HG03025 (cell line): ENCODE data around the gene NUTM2E.
"Not testable (repeated sequence)": the region's sequence is repeated elsewhere in the genome, so short reads cannot be mapped to it uniquely, and the experiment has no call there.

Experiments used
- ATAC-seq: cut with Tn5 transposase; IDR thresholded peaks from one replicate; pipeline ENCODE4 v1.9.1; 2021; ENCODE audit warnings: mild to moderate bottlenecking, moderate library complexity; ENCODE audit not compliant: unreplicated experiment, low FRiP score

NUTM2E gene

DNA sequence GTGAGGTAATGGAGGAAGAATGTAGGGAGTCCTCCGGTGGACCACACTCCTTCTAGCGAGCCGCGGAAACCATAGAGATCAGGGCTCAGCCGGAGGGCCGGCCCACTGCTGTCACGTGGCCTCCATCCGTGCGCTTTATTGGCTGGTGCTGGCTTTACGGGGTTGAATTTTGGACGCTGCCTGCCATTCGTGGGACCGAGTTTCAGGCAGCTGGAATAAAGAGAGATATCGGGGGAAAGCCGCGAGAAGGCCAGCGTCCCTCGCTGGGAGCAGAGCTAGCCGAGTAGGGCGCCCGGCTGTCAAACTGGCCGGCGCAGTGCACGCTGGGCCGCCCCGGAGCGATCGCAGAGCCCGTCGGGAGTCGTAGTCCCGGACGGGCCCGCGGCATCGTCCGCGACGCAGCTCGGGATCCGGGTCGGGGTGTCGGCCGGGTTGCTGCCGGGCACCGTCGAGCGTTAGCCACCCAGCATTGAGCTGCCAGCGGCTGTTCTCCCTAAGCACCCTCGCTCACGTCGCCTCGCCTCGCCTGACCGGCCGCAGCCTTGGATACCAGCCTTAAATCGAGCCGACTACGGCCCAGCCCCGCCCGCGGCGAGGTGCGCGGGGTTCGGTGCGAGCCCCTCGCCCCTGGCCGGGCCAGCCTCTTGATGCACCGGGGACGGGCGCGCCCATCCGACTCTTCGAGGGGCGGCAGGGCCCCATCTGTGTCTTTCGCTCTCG is at the start of gene NUTM2E:
TSS of gene NUTM2E (plus strand) at position 244 of the 720 bp plus-strand sequence. CDS start 15,002 bp downstream, outside the sequence.
- peak; percentile 95 for ATAC-seq

DNA sequence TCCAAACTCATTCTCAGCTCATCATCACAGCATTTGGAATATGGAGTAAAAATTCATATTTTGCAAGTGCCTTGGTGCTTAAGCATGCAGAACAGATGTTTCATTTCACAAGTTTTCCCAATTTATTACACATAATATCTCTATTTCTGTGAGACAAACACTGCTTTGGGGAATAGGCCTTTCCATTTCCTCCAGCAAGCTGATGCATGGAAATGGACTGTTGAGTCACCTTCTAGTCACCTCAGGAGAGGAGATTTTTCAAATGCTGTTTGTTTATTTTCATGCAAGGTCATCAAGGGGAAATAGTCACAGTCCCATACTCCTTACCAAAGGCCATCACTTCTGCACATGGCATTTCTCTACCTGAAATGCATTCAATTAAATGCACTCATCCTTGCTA is 48.5 kb upstream of the NUTM2E start:
- ATAC-seq: not testable (repeated sequence)

DNA sequence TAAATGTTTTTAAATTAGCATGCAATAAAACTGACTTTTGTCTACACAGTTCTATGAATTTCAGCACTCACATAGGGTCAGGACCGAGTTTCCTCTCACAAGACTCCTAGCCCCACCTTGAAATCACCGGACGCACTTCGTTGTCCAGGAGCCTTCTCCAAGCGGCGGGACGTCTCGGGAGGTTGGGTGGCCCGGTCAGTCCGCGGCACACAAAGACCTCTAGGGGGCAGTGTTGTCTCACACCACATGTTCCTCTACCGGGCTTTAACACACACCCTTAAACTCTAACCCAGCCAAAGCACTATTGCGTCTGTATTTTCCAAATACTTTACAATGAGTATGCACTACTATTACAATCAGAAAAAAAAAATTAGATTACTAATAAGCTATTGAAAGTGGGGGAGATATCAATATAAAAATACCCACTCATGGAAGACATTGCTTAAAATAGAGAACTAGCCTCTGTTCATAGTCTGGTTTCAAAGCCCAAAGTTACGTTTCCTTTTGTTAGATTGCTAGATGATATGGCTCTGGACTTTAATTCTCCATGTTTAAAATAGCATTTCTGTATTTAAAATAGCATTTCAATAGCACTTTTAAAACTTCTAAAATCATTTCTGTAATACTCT is 47.1 kb upstream of the NUTM2E start:
- peak; percentile 70 for ATAC-seq

GRCh38 chr10:79779992-79780391 is 46.5 kb upstream of the NUTM2E start:
- ATAC-seq: not testable (repeated sequence)

DNA sequence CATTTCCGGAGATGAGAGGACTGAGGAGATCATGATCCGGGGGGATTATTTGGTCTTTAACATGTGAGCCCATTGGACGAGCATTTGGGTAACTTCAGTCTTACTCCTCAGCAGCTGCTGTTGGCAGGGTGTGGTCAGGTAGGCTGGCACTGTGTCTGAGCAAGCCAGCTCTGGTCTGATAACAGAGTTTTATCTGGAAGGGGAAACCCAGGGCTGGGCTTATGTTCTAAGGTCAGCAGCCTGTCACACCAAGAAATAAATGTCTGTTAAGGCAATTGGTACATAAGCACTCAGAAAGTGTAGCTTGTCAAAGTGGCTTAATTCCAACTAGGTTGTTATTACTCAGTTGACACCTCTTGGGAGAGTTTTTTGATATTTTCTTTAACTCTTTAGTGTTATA is 45.0 kb upstream of the NUTM2E start:
- ATAC-seq: not testable (repeated sequence)

DNA sequence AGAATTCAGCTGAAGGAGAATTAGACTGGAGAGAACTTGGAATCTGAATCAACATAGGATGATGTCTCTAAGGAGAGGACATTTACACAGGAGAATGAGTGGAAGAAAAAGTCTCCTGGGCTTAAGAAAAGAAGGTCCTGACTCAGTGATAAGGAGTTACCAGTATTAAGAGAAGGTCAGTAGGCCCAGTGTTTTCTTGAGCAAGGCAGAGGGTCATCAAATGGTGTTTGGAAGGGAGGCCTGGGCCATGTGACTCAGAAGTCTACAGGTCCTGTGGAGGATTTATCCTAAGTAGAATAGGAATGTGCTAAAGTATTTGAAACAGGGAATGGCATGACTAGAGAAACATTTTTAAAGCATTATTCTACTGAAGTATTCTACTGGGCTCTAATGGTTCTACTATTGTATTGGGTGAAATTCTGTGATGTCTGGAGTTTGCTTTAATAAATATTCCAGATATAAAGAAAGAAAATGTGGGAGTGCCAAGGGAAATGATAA is 39.0 kb upstream of the NUTM2E start:
- not testable (repeated sequence) for ATAC-seq

DNA sequence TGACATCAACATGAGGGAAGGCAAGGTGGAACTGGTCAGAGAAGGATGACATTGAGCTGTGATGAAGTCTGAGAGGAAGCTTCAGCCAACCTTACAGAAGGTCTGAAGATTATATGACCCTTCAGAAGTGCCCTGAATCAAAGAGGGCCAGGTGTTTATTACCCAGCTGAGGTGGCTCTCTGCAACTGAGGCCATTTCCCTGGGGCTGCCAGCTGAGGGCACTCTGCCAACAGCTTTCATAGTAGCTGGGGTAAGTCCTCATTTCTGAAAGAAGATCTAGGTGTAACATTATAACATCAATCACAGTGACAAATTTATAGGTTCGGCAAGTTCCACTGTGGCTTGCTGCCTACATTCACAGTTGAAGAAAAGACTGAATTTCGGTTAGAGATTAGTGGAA is 37.2 kb upstream of the NUTM2E start:
- ATAC-seq: not testable (repeated sequence)

DNA sequence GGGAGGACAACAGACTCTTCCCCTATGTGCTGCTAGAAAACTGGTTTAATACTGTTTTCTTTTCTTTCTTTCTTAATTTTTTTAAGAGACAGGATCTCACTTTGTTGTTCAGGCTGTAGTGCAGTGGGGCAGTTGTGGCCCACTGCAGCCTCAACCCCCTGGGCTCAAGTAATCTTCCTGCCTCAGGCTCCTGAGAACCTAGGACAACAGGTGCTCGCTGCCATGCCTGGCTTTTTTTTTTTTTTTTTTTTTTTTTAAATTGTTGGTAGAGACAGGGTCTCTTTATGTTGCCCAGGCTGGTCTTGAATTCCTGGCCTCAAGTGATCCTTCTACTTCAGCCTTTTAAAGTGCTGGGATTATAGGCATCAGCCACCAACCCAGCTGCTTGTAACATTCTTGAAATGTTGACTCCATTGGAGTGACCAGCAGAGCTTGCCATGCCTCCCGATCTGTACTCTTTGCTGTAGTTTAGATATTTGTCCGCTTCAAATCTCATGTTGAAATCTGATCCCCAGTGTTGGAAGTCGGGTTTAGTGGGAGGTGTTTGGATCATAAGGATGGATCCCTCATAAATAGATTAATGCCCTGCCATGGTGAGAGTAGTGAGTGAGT is 34.5 kb upstream of the NUTM2E start:
- not testable (repeated sequence) for ATAC-seq

GRCh38 chr10:79799337-79799736 is 27.2 kb upstream of the NUTM2E start:
- ATAC-seq: not testable (repeated sequence)

DNA sequence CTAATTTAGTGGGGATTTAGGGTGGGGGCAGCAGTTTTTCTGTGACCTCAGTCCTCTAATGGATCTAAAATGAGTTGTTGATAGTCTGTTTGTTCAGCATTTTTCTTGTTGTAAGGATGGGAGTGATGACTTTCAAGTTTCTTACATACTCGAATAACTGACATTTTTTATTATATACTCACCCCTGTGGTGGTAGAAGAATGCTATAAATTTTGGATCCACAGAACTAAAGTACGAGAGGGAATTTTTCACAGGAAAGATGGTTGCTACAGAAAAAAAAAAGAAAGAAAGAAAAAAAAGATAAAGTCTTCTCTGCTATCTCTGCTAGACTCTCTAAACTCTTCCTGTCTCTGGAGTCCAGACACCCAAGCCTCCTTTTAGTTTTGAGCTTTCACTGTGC is 20.7 kb upstream of the NUTM2E start:
- ATAC-seq: not testable (repeated sequence)

- not testable (repeated sequence) for ATAC-seq
These were observed 14.6 kb upstream of the NUTM2E start for GRCh38 chr10:79811895-79812294.

GRCh38 chr10:79816290-79816689 is 10.2 kb upstream of the NUTM2E start:
- ATAC-seq: not testable (repeated sequence)

- ATAC-seq: not testable (repeated sequence)
These were observed 3.2 kb upstream of the NUTM2E start for GRCh38 chr10:79823387-79823786.

GRCh38 chr10:79825587-79826011 is 940 bp upstream of the NUTM2E start:
- ATAC-seq: peak; percentile 13

- ATAC-seq: not testable (repeated sequence)
These were observed 426 bp upstream of the NUTM2E start for GRCh38 chr10:79826131-79826495.

GRCh38 chr10:79833833-79834232 is 7.3 kb downstream of the NUTM2E start:
- not testable (repeated sequence) for ATAC-seq

DNA sequence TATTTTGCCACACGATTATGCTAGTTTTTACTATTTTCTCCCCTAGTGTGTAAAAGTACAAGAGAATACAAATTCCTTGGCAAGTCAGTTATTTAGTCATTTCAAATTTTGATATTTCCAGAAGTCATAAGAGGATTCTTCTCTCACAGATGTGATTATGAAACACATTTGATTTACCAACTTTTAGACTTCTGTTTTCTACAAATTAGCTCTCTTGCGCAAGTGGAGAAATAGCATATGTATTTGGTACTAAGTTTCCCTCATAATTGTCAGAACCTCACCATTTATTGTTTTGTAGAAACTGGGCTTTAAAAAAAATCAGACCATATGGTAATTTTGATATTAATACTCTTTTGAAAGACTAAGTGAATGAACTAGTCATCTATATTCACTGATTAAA is 9.4 kb downstream of the NUTM2E start:
- ATAC-seq: not testable (repeated sequence)

DNA sequence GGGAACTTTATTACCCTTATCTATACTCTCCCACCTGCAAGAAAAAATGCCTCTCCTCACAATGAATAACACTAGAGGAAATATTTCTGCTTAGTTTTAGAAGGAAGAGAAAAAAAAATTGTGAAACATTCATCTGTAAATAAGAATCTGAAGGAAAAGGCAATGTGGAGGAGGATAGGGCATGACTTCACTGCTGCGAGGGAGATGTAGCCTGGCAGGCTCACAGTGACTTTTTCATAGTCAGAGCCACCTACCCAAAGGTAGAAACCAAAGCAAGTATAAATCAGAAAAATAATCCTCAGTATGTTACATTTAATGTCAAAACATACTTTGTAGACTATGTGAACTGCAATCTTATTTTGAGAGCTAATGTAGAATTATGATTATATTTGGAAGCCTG is 10.4 kb downstream of the NUTM2E start:
- ATAC-seq: not testable (repeated sequence)

DNA sequence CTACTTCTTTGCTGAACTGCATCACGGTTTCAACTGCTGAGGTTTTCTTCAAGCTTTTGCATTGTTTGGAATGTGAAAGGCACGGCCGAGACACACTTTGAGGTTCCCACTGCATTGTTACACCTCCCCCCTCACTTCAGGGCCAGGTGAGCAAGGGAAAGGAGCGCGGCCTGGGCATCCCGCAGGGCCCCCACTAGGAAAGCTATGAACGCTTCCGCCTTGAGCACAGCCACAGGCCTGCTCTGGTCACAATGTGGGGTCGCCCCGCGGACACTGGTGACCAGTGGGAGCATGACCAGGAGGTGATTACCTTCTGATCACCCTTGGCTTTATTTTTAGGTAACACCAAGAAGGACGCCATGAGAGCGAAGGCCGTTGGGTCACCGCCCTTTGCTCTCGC is 11.9 kb downstream of the NUTM2E start:
- not testable (repeated sequence) for ATAC-seq

DNA sequence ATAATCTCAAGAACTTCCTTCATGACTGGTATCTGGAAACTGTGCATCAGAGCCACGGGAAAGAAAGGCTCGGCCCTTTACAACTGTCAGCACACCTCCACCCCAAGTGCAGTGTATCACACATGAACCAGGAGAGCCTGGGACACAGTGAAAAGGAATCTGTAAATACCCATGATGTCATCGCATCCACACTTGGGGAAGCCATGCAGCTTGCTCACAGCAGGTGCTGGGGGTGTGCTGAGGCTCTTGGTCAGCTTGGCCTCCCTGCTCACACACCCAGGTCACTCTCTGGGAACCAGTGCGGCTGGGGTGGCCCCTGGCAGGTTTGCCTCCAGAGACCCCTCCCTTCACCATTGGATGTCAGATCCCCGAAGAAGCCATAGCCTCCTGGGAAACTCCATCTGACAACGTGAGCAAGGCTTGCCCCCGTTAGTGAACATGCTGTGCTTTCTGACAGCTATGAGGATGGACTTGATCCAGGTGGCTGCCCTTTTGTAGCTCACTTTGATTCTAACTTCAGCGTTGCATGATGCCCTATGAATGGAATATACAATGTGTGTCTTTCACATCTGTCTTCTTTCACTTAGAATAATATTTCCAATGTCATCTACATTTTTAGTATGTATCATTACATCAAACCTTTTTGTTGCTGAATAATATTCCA is 26.8 kb downstream of the NUTM2E start:
- not testable (repeated sequence) for ATAC-seq

GRCh38 chr10:79862269-79862668 is 35.7 kb downstream of the NUTM2E start:
- ATAC-seq: not testable (repeated sequence)
